ENCODE measurements around the gene GREB1.

The GREB1 gene

DNA sequence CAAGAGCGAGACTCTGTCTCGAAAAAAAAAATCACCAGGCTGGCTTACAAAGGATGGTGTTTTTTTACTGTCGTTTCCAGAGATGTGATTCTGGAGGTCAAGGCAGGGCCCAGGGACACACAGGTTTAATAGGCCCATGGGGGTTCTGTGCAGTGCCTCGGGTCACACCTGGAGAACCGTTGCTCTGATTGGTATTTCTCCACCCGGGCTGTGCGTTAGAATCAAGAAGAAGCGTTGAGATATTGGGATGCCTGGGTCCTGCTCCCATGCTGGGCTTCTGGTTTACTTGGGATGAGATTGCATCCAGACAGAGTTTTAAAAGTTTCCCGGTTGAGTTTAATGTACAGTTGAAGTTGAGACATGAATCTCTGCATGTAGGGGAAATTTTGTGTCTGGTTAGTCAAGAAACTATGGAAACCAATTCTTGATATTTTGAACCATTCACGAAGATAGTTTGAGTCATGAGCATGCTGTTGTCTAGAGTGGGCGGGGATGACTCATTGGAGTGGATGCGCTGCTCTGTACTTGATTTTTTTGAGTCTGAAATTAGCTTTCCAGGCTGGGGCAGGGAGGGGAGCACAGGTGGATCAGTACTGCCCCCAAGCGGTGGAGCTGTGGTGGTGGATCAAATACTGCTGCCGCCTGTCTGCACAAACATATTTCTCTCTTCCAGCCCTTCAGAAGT is 50.1 kb downstream of the GREB1 start:
- DNase-seq (ENCODE audit: low read depth) = peak; percentile 90
- H3K4me3 ChIP-seq (ENCODE audit: low read length) = no peak overlapping the region
- TF ChIP-seq, protein P1, sequence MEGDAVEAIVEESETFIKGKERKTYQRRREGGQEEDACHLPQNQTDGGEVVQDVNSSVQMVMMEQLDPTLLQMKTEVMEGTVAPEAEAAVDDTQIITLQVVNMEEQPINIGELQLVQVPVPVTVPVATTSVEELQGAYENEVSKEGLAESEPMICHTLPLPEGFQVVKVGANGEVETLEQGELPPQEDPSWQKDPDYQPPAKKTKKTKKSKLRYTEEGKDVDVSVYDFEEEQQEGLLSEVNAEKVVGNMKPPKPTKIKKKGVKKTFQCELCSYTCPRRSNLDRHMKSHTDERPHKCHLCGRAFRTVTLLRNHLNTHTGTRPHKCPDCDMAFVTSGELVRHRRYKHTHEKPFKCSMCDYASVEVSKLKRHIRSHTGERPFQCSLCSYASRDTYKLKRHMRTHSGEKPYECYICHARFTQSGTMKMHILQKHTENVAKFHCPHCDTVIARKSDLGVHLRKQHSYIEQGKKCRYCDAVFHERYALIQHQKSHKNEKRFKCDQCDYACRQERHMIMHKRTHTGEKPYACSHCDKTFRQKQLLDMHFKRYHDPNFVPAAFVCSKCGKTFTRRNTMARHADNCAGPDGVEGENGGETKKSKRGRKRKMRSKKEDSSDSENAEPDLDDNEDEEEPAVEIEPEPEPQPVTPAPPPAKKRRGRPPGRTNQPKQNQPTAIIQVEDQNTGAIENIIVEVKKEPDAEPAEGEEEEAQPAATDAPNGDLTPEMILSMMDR (conservative IDR thresholded peaks at IDR 0.05; ENCODE audit: low read length) = peak; percentile 89

DNA sequence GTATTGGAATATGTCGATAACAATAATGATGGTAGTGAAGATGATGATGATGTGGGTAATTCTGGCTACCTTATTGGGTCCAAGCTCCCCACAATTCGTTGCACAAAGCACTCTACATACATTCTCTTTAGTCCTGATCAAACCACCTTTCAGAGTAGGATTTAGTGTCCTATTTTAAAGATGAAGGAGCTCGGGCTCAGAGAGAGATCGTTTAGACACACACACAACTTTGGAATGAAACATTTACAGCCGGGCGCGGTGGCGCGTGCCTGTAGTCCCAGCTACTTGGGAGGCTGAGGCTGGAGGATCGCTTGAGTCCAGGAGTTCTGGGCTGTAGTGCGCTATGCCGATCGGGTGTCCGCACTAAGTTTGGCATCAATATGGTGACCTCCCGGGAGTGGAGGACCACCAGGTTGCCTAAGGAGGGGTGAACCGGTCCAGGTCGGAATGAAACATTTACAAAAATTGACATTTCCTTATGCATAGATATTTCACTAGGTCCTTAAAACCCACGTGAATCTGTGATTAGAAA is 50.7 kb downstream of the GREB1 start:
- H3K4me3 ChIP-seq (ENCODE audit: low read length) = no peak overlapping the region
- DNase-seq (ENCODE audit: low read depth) = no peak
- TF ChIP-seq, protein P1 (conservative IDR thresholded peaks at IDR 0.05; ENCODE audit: low read length) = no peak

DNA sequence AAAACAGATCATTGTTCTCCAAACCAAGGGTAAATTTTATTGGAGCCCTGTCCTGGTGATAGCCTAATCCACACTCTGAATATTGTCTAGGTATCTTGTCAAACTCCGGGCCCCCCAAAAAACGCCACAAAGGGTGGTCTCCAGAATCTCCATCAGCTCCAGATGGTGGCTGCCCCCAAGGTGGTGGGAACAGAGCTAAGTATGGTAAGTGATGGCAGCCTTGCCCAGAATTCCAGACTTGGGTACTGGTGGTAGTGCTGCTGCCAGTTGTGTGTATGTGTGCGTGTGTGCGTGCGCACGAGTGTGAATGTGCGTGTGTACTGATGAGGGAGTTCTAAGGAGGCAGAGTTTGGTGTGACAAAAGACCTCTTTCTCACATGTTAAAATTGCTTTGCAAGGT is 51.2 kb downstream of the GREB1 start:
- DNase-seq (ENCODE audit: low read depth) = no peak
- H3K4me3 ChIP-seq (ENCODE audit: low read length) = no peak overlapping the region
- TF ChIP-seq, protein P1 (conservative IDR thresholded peaks at IDR 0.05; ENCODE audit: low read length) = no peak

DNA sequence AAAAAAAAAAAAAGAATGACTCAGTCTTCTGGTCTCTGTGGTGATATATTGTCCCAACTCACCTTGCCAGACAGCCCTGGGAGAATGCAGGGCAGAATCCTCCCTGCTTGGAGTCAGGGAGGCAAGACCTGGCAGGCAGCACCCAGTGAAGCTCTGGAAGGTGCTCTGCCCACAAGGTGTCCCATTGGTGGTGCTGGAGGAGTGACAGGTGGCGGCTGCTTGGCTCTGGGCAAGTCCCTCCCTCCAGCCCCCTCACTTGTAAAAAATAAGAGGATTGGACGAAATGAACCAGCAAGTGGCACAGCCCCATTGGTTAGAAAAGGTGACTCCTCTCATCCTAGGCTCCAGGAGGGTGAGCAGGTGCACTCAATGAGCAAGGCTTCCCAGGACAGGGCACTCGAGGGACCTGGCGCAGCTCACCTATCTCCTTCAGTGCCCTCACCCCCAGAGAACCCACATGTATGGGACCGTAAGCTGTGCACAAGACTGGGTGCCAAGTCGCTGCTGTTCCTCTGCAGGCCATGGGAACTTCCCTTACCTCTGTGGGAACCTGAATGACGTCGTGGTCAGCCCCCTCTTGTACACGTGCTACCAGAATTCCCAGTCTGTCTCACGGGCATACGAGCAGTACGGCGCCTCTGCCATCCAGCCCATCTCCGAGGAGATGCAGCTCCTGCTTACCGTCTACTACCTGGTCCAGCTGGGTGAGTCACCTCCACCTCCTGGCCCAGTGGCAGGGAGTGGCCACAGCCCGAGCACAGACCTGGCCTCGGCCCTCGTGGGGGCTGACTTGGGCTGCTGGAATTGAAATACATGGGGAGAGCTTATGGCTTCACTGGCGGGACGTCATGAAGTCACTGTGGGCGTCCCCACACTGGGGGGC is 54.6 kb downstream of the GREB1 start:
- H3K4me3 ChIP-seq (ENCODE audit: low read length) = no peak overlapping the region
- no peak for DNase-seq (ENCODE audit: low read depth)

DNA sequence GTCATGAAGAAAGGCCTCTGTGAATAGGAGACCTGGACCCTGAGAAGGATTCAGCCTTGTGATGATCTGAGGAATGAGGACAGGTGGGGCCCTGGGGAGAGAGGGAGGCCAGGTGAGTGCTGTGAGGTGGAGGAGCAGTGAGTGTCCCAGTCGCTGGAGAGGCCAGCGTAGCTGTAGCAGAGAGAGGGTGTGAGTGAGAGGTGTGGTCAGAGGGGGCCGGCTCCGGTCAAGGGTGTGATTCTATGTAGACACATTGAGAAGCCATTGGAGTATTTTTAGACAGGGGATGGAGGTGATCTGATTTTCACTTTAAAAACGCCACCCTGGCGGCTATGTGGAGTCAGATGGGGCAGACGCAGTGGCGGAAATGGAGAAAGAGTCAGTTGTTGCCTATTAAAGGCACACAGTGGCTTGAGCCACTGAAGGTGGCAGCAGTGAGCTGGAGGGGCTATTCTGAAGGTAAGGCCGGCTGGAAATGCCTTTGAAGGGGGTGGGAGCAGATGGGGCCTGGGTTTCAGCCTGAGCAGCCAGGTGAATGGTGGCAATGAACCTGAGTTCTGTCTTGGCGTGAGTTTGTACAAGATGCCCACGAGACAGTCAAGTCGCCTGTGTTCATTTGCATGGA is 55.6 kb downstream of the GREB1 start:
- no peak overlapping the region for H3K4me3 ChIP-seq (ENCODE audit: low read length)
- TF ChIP-seq, protein P1 (conservative IDR thresholded peaks at IDR 0.05; ENCODE audit: low read length) = no peak
- DNase-seq (ENCODE audit: low read depth) = no peak

More for the DNA sequence above, 54.6 kb downstream of the GREB1 start:
- TF ChIP-seq, protein P1 (conservative IDR thresholded peaks at IDR 0.05; ENCODE audit: low read length) = no peak

DNA sequence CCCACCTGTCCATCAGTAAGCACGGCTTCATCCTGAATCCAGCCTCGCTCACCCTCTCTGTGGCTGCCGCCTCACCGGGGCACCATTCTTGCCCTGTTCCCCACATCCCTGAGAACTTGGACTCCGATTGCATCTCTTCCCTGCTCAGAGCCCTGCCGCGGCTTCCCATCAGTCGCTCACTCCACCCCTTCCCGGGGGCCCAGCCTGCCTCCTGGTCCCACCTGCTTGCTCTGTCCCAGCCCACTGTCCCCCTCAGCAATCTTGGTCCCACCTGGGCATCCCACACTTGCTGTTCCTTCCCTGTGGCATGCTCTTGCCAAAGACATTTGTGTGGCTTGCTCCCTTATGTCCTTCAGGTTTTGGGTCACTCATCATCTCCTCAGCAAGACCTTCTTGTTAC is 56.3 kb downstream of the GREB1 start:
- no peak for DNase-seq (ENCODE audit: low read depth)
- TF ChIP-seq, protein P1 (conservative IDR thresholded peaks at IDR 0.05; ENCODE audit: low read length) = no peak
- no peak overlapping the region for H3K4me3 ChIP-seq (ENCODE audit: low read length)

All from AG10803 (cell line).